Spleen (tissue), 11 donors: ENCODE measurements around the gene ALDH1A3. TPM values are rescaled to one million over a fixed set of nuclear protein-coding genes. Genes with fewer than 3 reads are reported as not detected.

Source experiments
- DNase-seq: peaks from one replicate; pipeline ENCODE4 v3.0.0-alpha.2; 2020
- H3K27ac ChIP-seq, 8 donors: fragments of 200-600 bp; sonication (generic) in 7 of 8; 1 replicate in 4 of 8; 2 replicates in 4 of 8; pipeline versions ENCODE4 v1.5.0 to v1.8.0; 2016 to 2021; ENCODE audit warnings: inconsistent platforms in 4 of 8, mild to moderate bottlenecking in 4 of 8, moderate library complexity in 1 of 8
- H3K27me3 ChIP-seq, 7 donors: fragments of 200-600 bp; sonication (generic) in 6 of 7; replicated peaks in 1 of 7; 1 replicate in 4 of 7; 2 replicates in 3 of 7; pipeline versions ENCODE4 v1.5.0 to v1.8.0; 2016 to 2021; ENCODE audit warnings: inconsistent platforms in 3 of 7, mild to moderate bottlenecking in 1 of 7
- H3K36me3 ChIP-seq, 6 donors: fragments of 200-600 bp; sonication (generic) in 5 of 6; 1 replicate in 4 of 6; 2 replicates in 2 of 6; pipeline versions ENCODE4 v1.5.0 to v1.8.0; 2016 to 2021; ENCODE audit warnings: inconsistent platforms in 2 of 6
- H3K4me1 ChIP-seq, 6 donors: fragments of 200-600 bp; sonication (generic) in 5 of 6; 1 replicate in 3 of 6; 2 replicates in 3 of 6; pipeline versions ENCODE4 v1.5.0 to v1.8.0; 2016 to 2021; ENCODE audit warnings: inconsistent platforms in 3 of 6
- H3K4me3 ChIP-seq, 8 donors: fragments of 200-600 bp; sonication (generic) in 7 of 8; 1 replicate in 4 of 8; 2 replicates in 4 of 8; pipeline versions ENCODE4 v1.5.0 to v1.8.0; 2016 to 2021; ENCODE audit warnings: inconsistent platforms in 4 of 8, mild to moderate bottlenecking in 4 of 8, moderate library complexity in 2 of 8
- H3K9me3 ChIP-seq, 8 donors: fragments of 200-600 bp; sonication (generic) in 7 of 8; 1 replicate in 4 of 8; 2 replicates in 4 of 8; pipeline versions ENCODE4 v1.5.0 to v1.8.0; 2016 to 2021; ENCODE audit warnings: inconsistent platforms in 4 of 8
- POLR2A ChIP-seq, 3 donors: fragments of 450-650 bp; IDR thresholded peaks; one replicate each; pipeline ENCODE4 v1.5.1; 2017; ENCODE audit warnings: antibody characterized with exemption in 3 of 3, mild to moderate bottlenecking in 1 of 3
- POLR2AphosphoS5 ChIP-seq, 3 donors: sonication (generic); formaldehyde crosslinking; IDR thresholded peaks; one replicate each; pipeline ENCODE4 v1.5.1; 2017; ENCODE audit warnings: antibody characterized with exemption in 3 of 3
- WGBS, 5 donors: extraction: QIAGEN DNeasy Blood & Tissue Kit in 3 of 5; methylation state at CpG; one replicate each; pipeline versions ENCODE4 v1.1.5 to v1.1.7; 2013 to 2018; 5-methylcytosine and 5-hydroxymethylcytosine counted together
- intact Hi-C: fragments of 100-400 bp; cut with DNase I; formaldehyde crosslinking; loops from one replicate; pipeline ENCODE4 v1.15.0; 2023; ENCODE audit warnings: low total_unique reads
- polyA plus RNA-seq, 3 donors: library from polyadenylated mRNA; stranded (reverse); fragments of 200-250 nt; gene quantifications; one replicate each; pipeline ENCODE4 v1.2.1, GENCODE V29; 2013
- total RNA-seq, 7 donors: library from RNA; depleted of rRNA in 3 of 7; stranded (reverse); fragments of >200 nt in 3 of 7; fragmentation: NEBNext Ultra II Directional in 4 of 7; extraction: Animal tissue kit (Norgen Biotek cat#: 25700) in 4 of 7; gene quantifications; one replicate each; pipeline versions ENCODE4 v1.1.0 to v1.2.1, GENCODE V29; 2016 to 2021
- TF ChIP-seq, protein P1 (sequence below), 11 experiments: fragments of 200-600 bp in 7 of 11; fragments of 450-650 bp in 4 of 11; sonication (generic) in 4 of 11; IDR thresholded peaks in 8 of 11; conservative IDR thresholded peaks in 3 of 11; 1 replicate in 7 of 11; 2 replicates in 4 of 11; pipeline versions ENCODE4 v1.4.0 to v1.8.0; 2016 to 2021; ENCODE audit warnings: antibody characterized with exemption in 11 of 11, inconsistent platforms in 4 of 11, mild to moderate bottlenecking in 1 of 11
- donor health status: healthy with polysubstance abuse.
- donor health status: DM: no; HTN: no; CAD: no; lungs with moderate emphysema.
- donor health status: DM: no; HTN: no; CAD: no.
- donor health status: Bipolar disorder and iron deficiency.
- donor health status: healthy.
- donor health status: DM: no; HTN: no; CAD: no.
- donor health status: DM: yes; HTN: yes; CAD: no.

ALDH1A3 gene
- total and polyA plus RNA-seq, 10 donors, result 0.94 to 22.3 (median 4.6) TPM

DNA sequence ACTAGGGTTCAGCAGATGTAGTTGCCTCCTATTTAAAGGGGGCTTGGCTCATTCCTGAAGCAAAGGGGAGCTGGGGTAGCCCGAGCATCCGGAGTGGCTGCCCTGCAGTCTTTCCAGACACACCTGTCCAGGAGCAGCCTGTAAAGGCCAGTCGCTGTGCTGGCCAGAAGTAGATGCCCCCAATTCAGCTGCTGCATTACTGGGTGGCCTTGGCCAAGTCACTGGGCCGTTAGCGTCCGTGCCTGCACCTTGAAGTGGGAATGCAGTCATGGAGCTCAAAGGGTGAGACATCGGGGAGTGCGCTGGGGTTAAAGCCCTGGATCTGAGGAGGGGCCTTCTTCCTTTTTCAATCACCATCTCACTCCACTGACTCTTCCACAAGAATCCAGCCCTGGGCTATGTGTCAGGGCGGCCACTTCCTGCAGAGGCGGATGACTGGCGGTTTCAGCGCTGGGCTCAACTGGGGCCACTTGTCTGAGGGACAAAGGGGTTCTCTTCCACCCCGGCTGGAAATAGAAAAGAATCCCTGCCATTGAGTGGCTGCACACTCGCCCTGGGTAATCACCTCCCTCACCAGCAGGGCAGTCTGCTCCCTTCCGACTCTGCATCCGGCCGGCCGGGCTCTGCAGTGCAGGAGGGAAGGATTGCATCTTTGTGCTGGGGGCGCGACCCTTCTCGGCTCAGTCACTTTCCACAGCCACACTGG is 11.8 kb downstream of the ALDH1A3 start:
- H3K27me3 ChIP-seq, result peaks cover 0 to 73% (median 14%) of the 10 kb centered on the region in 7 donors
- WGBS, 5 donors, result 40 to 46% (median 42%) methylated on average over 17 to 21 of the region's 21 CpGs
- peak overlapping the region in 1 of 8 donors; percentile 4 for H3K27ac ChIP-seq
- peaks cover 0 to 19% (median 5%) of the 10 kb centered on the region in 6 donors for H3K4me1 ChIP-seq
- no peaks in the 10 kb centered on the region for H3K36me3 ChIP-seq
- TF ChIP-seq, protein P1, sequence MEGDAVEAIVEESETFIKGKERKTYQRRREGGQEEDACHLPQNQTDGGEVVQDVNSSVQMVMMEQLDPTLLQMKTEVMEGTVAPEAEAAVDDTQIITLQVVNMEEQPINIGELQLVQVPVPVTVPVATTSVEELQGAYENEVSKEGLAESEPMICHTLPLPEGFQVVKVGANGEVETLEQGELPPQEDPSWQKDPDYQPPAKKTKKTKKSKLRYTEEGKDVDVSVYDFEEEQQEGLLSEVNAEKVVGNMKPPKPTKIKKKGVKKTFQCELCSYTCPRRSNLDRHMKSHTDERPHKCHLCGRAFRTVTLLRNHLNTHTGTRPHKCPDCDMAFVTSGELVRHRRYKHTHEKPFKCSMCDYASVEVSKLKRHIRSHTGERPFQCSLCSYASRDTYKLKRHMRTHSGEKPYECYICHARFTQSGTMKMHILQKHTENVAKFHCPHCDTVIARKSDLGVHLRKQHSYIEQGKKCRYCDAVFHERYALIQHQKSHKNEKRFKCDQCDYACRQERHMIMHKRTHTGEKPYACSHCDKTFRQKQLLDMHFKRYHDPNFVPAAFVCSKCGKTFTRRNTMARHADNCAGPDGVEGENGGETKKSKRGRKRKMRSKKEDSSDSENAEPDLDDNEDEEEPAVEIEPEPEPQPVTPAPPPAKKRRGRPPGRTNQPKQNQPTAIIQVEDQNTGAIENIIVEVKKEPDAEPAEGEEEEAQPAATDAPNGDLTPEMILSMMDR (IDR thresholded peaks at IDR 0.05 in 8 of 11, conservative IDR thresholded peaks at IDR 0.05 in 3 of 11), result peak in 3 of 11 experiments; percentile 5 to 16 (median 8)
- TF ChIP-seq POLR2AphosphoS5 (IDR thresholded peaks at IDR 0.05), result peak in 2 of 3 donors; percentile 17 to 24
- no peak for TF ChIP-seq POLR2A (IDR thresholded peaks at IDR 0.05)
- no peaks in the 10 kb centered on the region for H3K9me3 ChIP-seq
- no peak overlapping the region for H3K4me3 ChIP-seq
- peak; percentile 70 for DNase-seq
- intact Hi-C loops, result no loop called here

DNA sequence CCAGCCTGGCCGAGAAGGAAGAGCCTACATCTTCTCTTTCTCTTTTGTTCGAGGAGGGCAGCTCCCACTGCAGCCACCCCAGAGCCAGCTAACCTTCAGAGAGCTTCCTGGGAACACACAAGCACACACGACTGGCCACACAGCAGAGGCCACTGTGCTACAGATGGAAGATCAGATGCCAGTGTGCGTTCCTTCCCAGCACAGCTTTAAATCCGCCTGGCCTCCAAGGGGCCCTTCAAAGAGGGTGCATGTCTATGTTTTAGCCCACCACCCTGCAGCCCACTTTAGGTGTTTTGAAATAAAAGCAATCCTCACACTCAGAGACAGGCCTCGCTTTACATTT is 12.4 kb downstream of the ALDH1A3 start:
- no peak overlapping the region for H3K4me3 ChIP-seq
- peak overlapping the region in 1 of 8 donors; percentile 4 for H3K27ac ChIP-seq
- WGBS, 5 donors, result 51 to 64% (median 60%) methylated on average over 6 of the region's 6 CpGs
- intact Hi-C loops, result no loop called here
- H3K4me1 ChIP-seq, result peaks cover 0 to 19% (median 5%) of the 10 kb centered on the region in 6 donors
- H3K27me3 ChIP-seq, result peaks cover 0 to 68% (median 14%) of the 10 kb centered on the region in 7 donors
- H3K9me3 ChIP-seq, result no peaks in the 10 kb centered on the region
- TF ChIP-seq POLR2A (IDR thresholded peaks at IDR 0.05) (no peak), POLR2AphosphoS5 (IDR thresholded peaks at IDR 0.05) (no peak)
- DNase-seq, result no peak
- H3K36me3 ChIP-seq, result no peaks in the 10 kb centered on the region

DNA sequence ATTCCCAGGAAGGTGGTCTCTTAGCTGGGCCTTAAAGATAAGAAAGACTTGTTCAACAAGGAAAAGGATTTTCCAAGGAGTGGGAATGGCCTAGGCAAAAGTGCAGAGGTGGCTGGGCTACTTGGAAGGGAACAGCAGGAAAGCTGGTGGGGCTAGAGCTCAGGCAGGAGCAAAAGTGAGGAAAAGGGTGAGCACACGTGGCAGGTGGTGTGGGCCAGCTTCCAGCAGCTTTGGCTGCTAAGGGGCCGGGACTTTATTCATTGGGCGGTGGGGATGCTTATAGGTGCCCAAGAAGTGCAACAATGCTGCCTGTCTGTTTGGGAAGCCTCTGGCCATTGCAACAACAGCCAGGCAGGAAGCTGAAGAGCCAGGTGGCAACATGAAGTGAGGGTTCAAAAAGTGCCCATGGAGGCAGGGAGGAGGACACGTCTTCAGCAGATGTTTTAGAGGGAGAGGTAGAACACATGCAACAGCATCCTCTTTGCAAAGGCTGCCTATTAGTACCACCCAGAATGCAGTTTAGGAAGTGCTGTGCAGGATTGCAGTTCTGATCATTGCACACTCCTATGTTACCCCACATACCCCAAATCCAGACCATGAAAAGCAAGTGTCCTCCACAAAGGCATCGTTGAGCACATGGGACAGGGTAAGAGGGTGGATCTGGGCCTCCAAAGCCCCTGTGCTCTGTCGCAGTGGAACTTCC is 13.8 kb downstream of the ALDH1A3 start:
- peak; percentile 11 for DNase-seq
- WGBS, 5 donors, result 82 to 93% (median 83%) methylated on average over 4 to 6 of the region's 6 CpGs
- H3K27me3 ChIP-seq, result peaks cover 0 to 54% (median 14%) of the 10 kb centered on the region in 7 donors
- no peak for TF ChIP-seq POLR2A (IDR thresholded peaks at IDR 0.05)
- TF ChIP-seq, protein P1 (IDR thresholded peaks at IDR 0.05 in 8 of 11, conservative IDR thresholded peaks at IDR 0.05 in 3 of 11), result no peak
- TF ChIP-seq POLR2AphosphoS5 (IDR thresholded peaks at IDR 0.05), result no peak
- intact Hi-C loops, result no loop called here
- no peak overlapping the region for H3K27ac ChIP-seq
- H3K9me3 ChIP-seq, result no peaks in the 10 kb centered on the region
- H3K36me3 ChIP-seq, result no peaks in the 10 kb centered on the region
- H3K4me1 ChIP-seq, result peaks cover 0 to 19% (median 5%) of the 10 kb centered on the region in 6 donors
- no peak overlapping the region for H3K4me3 ChIP-seq

DNA sequence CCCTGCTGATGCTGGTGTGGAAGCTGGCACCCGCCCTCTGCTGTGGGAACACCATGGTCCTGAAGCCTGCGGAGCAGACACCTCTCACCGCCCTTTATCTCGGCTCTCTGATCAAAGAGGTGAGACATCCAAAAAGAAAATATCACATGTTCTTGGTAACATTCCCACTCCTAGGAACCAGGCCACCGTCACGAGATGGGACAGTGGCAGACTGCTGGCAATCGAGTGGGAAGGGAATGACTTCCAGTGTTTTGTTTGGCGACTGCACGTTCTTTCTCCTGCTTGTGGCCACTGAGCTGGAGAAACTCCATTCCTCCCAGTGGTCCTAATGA is 14.3 kb downstream of the ALDH1A3 start:
- Histone ChIP-seq H3K27me3 (peaks cover 0 to 49% (median 14%) of the 10 kb centered on the region in 7 donors), H3K36me3 (no peaks in the 10 kb centered on the region), H3K4me1 (peaks cover 0 to 22% (median 6%) of the 10 kb centered on the region in 6 donors), H3K27ac (no peak overlapping the region), H3K9me3 (no peaks in the 10 kb centered on the region), H3K4me3 (no peak overlapping the region)
- 76 to 88% (median 85%) methylated on average over 9 of the region's 9 CpGs for WGBS, 5 donors
- DNase-seq, result peak; percentile 38
- intact Hi-C loops, result no loop called here
- TF ChIP-seq, protein P1 (IDR thresholded peaks at IDR 0.05 in 8 of 11, conservative IDR thresholded peaks at IDR 0.05 in 3 of 11), result no peak
- TF ChIP-seq POLR2A (IDR thresholded peaks at IDR 0.05) (no peak), POLR2AphosphoS5 (IDR thresholded peaks at IDR 0.05) (no peak)
